GM12878 (cell line): ENCODE data around the gene LITAF. TPM values are rescaled to one million over a fixed set of nuclear protein-coding genes. Genes with fewer than 3 reads are reported as not detected.

Experiments
- ATF7 ChIP-seq: fragments of 450-650 bp; IDR thresholded peaks from 2 replicates; pipeline ENCODE4 v1.6.1; 2016; ENCODE audit warnings: low read depth, mild to moderate bottlenecking
- CHD2 ChIP-seq: IDR thresholded peaks from 2 replicates; pipeline ENCODE4 v1.6.1; 2011; ENCODE audit warnings: low read depth, low read length, improper control_type of control experiment, borderline replicate concordance
- ESRRA ChIP-seq: IDR thresholded peaks from 2 replicates; pipeline ENCODE4 v1.6.1; 2012; ENCODE audit warnings: mild to moderate bottlenecking, low read length, improper control_type of control experiment
- IKZF2 ChIP-seq, 2 experiments: fragments of 450-650 bp; IDR thresholded peaks; 2 replicates each; pipeline ENCODE4 v1.6.1; 2017; ENCODE audit warnings: mild to moderate bottlenecking in 2 of 2, moderate library complexity in 2 of 2
- MEF2A ChIP-seq: IDR thresholded peaks from 2 replicates; pipeline ENCODE4 v1.6.1; 2011; ENCODE audit warnings: low read depth, mild to moderate bottlenecking, low read length, moderate library complexity; ENCODE audit not compliant: insufficient read depth
- MXI1 ChIP-seq: fragments of 150-350 bp; IDR thresholded peaks from 2 replicates; pipeline ENCODE4 v1.6.1; 2011; ENCODE audit warnings: low read depth, mild to moderate bottlenecking, inconsistent platforms, low read length, improper control_type of control experiment
- NFYB ChIP-seq: IDR thresholded peaks from 2 replicates; pipeline ENCODE4 v1.6.1; 2011; ENCODE audit warnings: low read depth, mild to moderate bottlenecking, low read length, improper control_type of control experiment, moderate library complexity; ENCODE audit not compliant: insufficient read depth
- NR2C1 ChIP-seq: fragments of 450-650 bp; IDR thresholded peaks from 2 replicates; pipeline ENCODE4 v1.6.1; 2017; ENCODE audit warnings: antibody characterized with exemption, mild to moderate bottlenecking, moderate library complexity
- NR2F1 ChIP-seq: fragments of 450-650 bp; conservative IDR thresholded peaks from 2 replicates; pipeline ENCODE4 v1.6.1; 2017; ENCODE audit warnings: mild to moderate bottlenecking
- PML ChIP-seq: IDR thresholded peaks from 2 replicates; pipeline ENCODE4 v1.6.1; 2012; ENCODE audit warnings: low read length, inconsistent platforms
- RB1 ChIP-seq: fragments of 450-650 bp; formaldehyde crosslinking; IDR thresholded peaks from 2 replicates; pipeline ENCODE4 v1.6.1; 2017; ENCODE audit warnings: mild to moderate bottlenecking, borderline replicate concordance
- RFX5 ChIP-seq: IDR thresholded peaks from 2 replicates; pipeline ENCODE4 v1.6.1; 2011; ENCODE audit warnings: low read depth, low read length, improper control_type of control experiment
- RUNX3 ChIP-seq: IDR thresholded peaks from 2 replicates; pipeline ENCODE4 v1.6.1; 2012; ENCODE audit warnings: low read length, inconsistent platforms
- SMAD5 ChIP-seq: IDR thresholded peaks from 2 replicates; pipeline ENCODE4 v1.6.1; 2016; ENCODE audit warnings: antibody characterized with exemption, low read depth
- YBX1 ChIP-seq: fragments of 450-650 bp; IDR thresholded peaks from 2 replicates; pipeline ENCODE4 v1.6.1; 2016; ENCODE audit warnings: antibody characterized with exemption
- YY1 ChIP-seq: IDR thresholded peaks from 2 replicates; pipeline ENCODE4 v1.6.1; 2011; ENCODE audit warnings: low read depth, mild to moderate bottlenecking, low read length
- ZSCAN29 ChIP-seq: fragments of 450-650 bp; IDR thresholded peaks from 2 replicates; pipeline ENCODE4 v1.6.1; 2017; ENCODE audit warnings: mild to moderate bottlenecking, moderate library complexity
- polyA plus RNA-seq, 11 experiments: library from polyadenylated mRNA; depleted of rRNA in 4 of 11; unstranded in 6 of 11; stranded (reverse) in 5 of 11; fragments of >200 nt; fragmentation: Nextera tagmentation in 4 of 11; fragmentation: Illumina TruSeq in 1 of 11; extraction: Ambion mirVana in 4 of 11; extraction: Trizol in 1 of 11; gene quantifications; 1 replicate in 1 of 11; 2 replicates in 10 of 11; pipeline versions ENCODE4 v1.2.1 to v1.2.3, GENCODE V29; 2011 to 2016; ENCODE audit warnings: inconsistent platforms in 2 of 11, missing spikeins in 2 of 11, low read depth in 1 of 11
- total RNA-seq, 4 experiments: library from RNA; depleted of rRNA in 3 of 4; stranded (reverse); fragments of >200 nt in 3 of 4; fragmentation: Illumina TruSeq in 1 of 4; extraction: Trizol in 1 of 4; gene quantifications; 2 replicates each; pipeline versions ENCODE4 v1.2.1 to v1.2.3, GENCODE V29; 2013 to 2021
- TF ChIP-seq, protein P1 (sequence below): fragments of 450-650 bp; IDR thresholded peaks from 2 replicates; pipeline ENCODE4 v1.6.1; 2016; ENCODE audit warnings: mild to moderate bottlenecking
- TF ChIP-seq, protein P2 (sequence below): fragments of 150-350 bp; IDR thresholded peaks from 2 replicates; pipeline ENCODE4 v1.6.1; 2016; ENCODE audit warnings: low read depth, low read length
- TF ChIP-seq, protein P3 (sequence below): fragments of 450-650 bp; conservative IDR thresholded peaks from 2 replicates; pipeline ENCODE4 v1.6.1; 2017; ENCODE audit warnings: mild to moderate bottlenecking, moderate library complexity
- TF ChIP-seq, protein P4 (sequence below): IDR thresholded peaks from 2 replicates; pipeline ENCODE4 v1.6.1; 2012; ENCODE audit warnings: low read depth, low read length, improper control_type of control experiment
- TF ChIP-seq, protein P5 (sequence below): fragments of 150-350 bp; IDR thresholded peaks from 2 replicates; pipeline ENCODE4 v1.6.1; 2014; ENCODE audit warnings: mild to moderate bottlenecking, low read depth, low read length
- TF ChIP-seq, protein P6 (sequence below): IDR thresholded peaks from 2 replicates; pipeline ENCODE4 v1.6.1; 2011; ENCODE audit warnings: low read depth, low read length, improper control_type of control experiment, borderline replicate concordance

The LITAF gene
- total and polyA plus RNA-seq, 10 of the 15 experiments (the other 5 are each of a cell fraction or from before 2014, with no cell fraction given) = 99.2 to 211 (median 147) TPM

DNA sequence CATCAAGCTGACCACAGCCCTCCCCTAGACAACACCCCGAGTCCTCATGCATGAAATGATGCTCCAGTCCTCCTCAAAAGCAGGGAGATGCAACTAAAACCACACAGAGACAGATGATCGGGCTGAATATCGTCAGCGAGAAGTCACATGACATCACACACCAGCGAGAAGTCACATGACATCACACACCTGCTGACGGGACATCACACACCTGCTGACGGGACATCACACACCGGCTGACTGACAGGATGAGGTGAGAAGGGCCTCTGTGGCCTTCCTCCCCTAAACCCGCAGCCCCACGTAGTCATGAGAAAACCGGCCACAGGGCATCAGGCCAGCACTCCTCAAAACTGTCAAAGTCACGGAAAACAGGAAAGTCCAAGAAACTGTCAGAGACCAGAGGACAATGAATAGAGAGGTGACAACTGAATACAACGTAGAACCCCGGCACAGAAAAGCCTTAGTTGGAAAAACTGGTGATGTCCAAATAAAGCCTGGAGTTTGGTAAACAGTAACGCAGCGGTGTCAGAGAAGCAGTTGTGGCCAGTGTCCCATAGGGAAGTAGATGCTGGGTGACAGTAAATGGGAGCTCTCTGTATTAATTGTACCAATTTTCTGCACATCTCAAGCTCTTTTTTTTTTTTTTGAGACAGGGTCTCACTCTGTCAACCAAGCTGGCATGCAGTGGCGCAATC lies 14.3 kb downstream of the LITAF start (continued):
- TF ChIP-seq, protein P1, sequence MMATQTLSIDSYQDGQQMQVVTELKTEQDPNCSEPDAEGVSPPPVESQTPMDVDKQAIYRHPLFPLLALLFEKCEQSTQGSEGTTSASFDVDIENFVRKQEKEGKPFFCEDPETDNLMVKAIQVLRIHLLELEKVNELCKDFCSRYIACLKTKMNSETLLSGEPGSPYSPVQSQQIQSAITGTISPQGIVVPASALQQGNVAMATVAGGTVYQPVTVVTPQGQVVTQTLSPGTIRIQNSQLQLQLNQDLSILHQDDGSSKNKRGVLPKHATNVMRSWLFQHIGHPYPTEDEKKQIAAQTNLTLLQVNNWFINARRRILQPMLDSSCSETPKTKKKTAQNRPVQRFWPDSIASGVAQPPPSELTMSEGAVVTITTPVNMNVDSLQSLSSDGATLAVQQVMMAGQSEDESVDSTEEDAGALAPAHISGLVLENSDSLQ = peak; percentile 86
- TF ChIP-seq SMAD5 (no peak), ZSCAN29 (no peak), RFX5 (peak; percentile 75), ESRRA (no peak), IKZF2 (IDR thresholded peaks at IDR 0.05) (peak in 1 of 2 experiments; percentile 50; a peak in 1 of 4 replicates), RUNX3 (peak; percentile 64; the same call in 1 of the 2 replicates), NR2F1 (no peak), NR2C1 (no peak), NFYB (no peak), MXI1 (no peak), MEF2A (no peak), PML (no peak), CHD2 (0 out of 2 replicates have a peak, but pooled peaks have one; percentile 21), YBX1 (no peak), YY1 (no peak), ATF7 (peak; percentile 84), RB1 (no peak)
- TF ChIP-seq, protein P2, sequence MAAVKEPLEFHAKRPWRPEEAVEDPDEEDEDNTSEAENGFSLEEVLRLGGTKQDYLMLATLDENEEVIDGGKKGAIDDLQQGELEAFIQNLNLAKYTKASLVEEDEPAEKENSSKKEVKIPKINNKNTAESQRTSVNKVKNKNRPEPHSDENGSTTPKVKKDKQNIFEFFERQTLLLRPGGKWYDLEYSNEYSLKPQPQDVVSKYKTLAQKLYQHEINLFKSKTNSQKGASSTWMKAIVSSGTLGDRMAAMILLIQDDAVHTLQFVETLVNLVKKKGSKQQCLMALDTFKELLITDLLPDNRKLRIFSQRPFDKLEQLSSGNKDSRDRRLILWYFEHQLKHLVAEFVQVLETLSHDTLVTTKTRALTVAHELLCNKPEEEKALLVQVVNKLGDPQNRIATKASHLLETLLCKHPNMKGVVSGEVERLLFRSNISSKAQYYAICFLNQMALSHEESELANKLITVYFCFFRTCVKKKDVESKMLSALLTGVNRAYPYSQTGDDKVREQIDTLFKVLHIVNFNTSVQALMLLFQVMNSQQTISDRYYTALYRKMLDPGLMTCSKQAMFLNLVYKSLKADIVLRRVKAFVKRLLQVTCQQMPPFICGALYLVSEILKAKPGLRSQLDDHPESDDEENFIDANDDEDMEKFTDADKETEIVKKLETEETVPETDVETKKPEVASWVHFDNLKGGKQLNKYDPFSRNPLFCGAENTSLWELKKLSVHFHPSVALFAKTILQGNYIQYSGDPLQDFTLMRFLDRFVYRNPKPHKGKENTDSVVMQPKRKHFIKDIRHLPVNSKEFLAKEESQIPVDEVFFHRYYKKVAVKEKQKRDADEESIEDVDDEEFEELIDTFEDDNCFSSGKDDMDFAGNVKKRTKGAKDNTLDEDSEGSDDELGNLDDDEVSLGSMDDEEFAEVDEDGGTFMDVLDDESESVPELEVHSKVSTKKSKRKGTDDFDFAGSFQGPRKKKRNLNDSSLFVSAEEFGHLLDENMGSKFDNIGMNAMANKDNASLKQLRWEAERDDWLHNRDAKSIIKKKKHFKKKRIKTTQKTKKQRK = no peak
- TF ChIP-seq, protein P3, sequence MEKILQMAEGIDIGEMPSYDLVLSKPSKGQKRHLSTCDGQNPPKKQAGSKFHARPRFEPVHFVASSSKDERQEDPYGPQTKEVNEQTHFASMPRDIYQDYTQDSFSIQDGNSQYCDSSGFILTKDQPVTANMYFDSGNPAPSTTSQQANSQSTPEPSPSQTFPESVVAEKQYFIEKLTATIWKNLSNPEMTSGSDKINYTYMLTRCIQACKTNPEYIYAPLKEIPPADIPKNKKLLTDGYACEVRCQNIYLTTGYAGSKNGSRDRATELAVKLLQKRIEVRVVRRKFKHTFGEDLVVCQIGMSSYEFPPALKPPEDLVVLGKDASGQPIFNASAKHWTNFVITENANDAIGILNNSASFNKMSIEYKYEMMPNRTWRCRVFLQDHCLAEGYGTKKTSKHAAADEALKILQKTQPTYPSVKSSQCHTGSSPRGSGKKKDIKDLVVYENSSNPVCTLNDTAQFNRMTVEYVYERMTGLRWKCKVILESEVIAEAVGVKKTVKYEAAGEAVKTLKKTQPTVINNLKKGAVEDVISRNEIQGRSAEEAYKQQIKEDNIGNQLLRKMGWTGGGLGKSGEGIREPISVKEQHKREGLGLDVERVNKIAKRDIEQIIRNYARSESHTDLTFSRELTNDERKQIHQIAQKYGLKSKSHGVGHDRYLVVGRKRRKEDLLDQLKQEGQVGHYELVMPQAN = no peak
- TF ChIP-seq, protein P4, sequence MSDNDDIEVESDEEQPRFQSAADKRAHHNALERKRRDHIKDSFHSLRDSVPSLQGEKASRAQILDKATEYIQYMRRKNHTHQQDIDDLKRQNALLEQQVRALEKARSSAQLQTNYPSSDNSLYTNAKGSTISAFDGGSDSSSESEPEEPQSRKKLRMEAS = no peak
- TF ChIP-seq, protein P5, sequence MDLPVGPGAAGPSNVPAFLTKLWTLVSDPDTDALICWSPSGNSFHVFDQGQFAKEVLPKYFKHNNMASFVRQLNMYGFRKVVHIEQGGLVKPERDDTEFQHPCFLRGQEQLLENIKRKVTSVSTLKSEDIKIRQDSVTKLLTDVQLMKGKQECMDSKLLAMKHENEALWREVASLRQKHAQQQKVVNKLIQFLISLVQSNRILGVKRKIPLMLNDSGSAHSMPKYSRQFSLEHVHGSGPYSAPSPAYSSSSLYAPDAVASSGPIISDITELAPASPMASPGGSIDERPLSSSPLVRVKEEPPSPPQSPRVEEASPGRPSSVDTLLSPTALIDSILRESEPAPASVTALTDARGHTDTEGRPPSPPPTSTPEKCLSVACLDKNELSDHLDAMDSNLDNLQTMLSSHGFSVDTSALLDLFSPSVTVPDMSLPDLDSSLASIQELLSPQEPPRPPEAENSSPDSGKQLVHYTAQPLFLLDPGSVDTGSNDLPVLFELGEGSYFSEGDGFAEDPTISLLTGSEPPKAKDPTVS = no peak
- TF ChIP-seq, protein P6, sequence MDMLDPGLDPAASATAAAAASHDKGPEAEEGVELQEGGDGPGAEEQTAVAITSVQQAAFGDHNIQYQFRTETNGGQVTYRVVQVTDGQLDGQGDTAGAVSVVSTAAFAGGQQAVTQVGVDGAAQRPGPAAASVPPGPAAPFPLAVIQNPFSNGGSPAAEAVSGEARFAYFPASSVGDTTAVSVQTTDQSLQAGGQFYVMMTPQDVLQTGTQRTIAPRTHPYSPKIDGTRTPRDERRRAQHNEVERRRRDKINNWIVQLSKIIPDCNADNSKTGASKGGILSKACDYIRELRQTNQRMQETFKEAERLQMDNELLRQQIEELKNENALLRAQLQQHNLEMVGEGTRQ = peak; percentile 34; the same call in 1 of the 2 replicates
